ENCODE measurements around the gene NCBP2. TPM values are rescaled to one million over a fixed set of nuclear protein-coding genes. Genes with fewer than 3 reads are reported as not detected.

The NCBP2 gene
- 46.0 and 46.5 TPM in 2 replicates for total RNA-seq

GRCh38 chr3:196942226-196942914 is at the start of gene NCBP2:
Gene NCBP2, minus strand, starts transcription at chr3:196942528. Its CDS starts 25 bp downstream, at chr3:196942503.

GRCh38 chr3:196968233-196969133 is 26.2 kb upstream of the NCBP2 start, which contains the start of gene PIGZ:
Gene PIGZ, minus strand, starts transcription at chr3:196968833. Its CDS starts 16,802 bp downstream, at chr3:196952031.

Other genes starting within 250 kb of the NCBP2 start
- 0.98 and 1.7 TPM in 2 replicates for gene CEP19, start 230.3 kb downstream of the NCBP2 start, total RNA-seq
- gene PIGX, start 230.2 kb downstream of the NCBP2 start, total RNA-seq = 10.8 and 21.2 TPM in 2 replicates
- gene PAK2, start 202.7 kb downstream of the NCBP2 start, total RNA-seq = 36.1 and 38.6 TPM in 2 replicates
- 20.1 and 21.1 TPM in 2 replicates for gene SENP5, start 74.6 kb downstream of the NCBP2 start, total RNA-seq
- gene PIGZ, start 26.3 kb upstream of the NCBP2 start, total RNA-seq = 2.5 and 4.6 TPM in 2 replicates
- gene MELTF, start 87.3 kb upstream of the NCBP2 start, total RNA-seq = 0.67 and 1.9 TPM in 2 replicates